ENCODE data around the gene CTAGE1. TPM values are rescaled to one million over a fixed set of nuclear protein-coding genes. Genes with fewer than 3 reads are reported as not detected.

CTAGE1 gene
- total and polyA plus RNA-seq, 2 experiments from 2014 or later: not detected

- Histone ChIP-seq H3K9me3 (ENCODE audit: low read depth) (no peaks in the 10 kb centered on the region), H3K4me1 (ENCODE audit: low read depth) (no peaks in the 10 kb centered on the region), H3K4me3 (no peak overlapping the region), H3K27ac (no peak overlapping the region), H3K36me3 (no peaks in the 10 kb centered on the region), H3K27me3 (no peaks in the 10 kb centered on the region)
- no peak for TF ChIP-seq CTCF (IDR thresholded peaks at IDR 0.05; ENCODE audit: low read depth, low read length)
- peak in 1 of 2 donors; percentile 84 for DNase-seq (ENCODE audit: low read depth in 1 of 2, low spot score in 1 of 2)
These were observed 26.0 kb downstream of the CTAGE1 start for GRCh38 chr18:22391407-22392345.

GRCh38 chr18:22387787-22388186, 29.9 kb downstream of the CTAGE1 start:
- Histone ChIP-seq H3K4me3 (no peak overlapping the region), H3K27me3 (no peaks in the 10 kb centered on the region), H3K9me3 (ENCODE audit: low read depth) (no peaks in the 10 kb centered on the region), H3K36me3 (no peaks in the 10 kb centered on the region), H3K27ac (no peak overlapping the region), H3K4me1 (ENCODE audit: low read depth) (no peaks in the 10 kb centered on the region)
- DNase-seq (ENCODE audit: low read depth in 1 of 2, low spot score in 1 of 2): no peak
- TF ChIP-seq CTCF (IDR thresholded peaks at IDR 0.05; ENCODE audit: low read depth, low read length): no peak

DNA sequence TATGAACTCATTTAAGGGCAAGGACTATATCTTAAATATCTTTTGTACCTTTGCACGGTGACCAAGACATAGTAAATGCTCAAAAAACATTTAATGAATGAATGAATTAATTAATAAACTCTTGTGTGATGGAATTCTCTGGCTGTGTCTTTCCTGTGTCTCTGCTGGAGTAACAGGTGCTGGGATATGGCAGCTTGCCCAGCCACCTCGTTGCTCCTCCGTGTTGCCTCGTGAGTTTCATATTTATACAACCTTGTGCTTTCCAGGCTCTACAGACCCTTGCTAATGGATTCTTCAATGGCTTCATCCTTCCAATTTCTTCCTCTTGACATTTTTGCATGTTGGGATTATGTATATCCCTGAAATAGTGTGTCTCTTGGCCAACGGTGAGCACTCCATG, 30.4 kb downstream of the CTAGE1 start:
- Histone ChIP-seq H3K27me3 (no peaks in the 10 kb centered on the region), H3K9me3 (ENCODE audit: low read depth) (no peaks in the 10 kb centered on the region), H3K27ac (no peak overlapping the region), H3K36me3 (no peaks in the 10 kb centered on the region), H3K4me3 (no peak overlapping the region), H3K4me1 (ENCODE audit: low read depth) (no peaks in the 10 kb centered on the region)
- no peak for DNase-seq (ENCODE audit: low read depth in 1 of 2, low spot score in 1 of 2)
- no peak for TF ChIP-seq CTCF (IDR thresholded peaks at IDR 0.05; ENCODE audit: low read depth, low read length)

GRCh38 chr18:22385718-22386117, 32.0 kb downstream of the CTAGE1 start:
- peak in 1 of 2 donors; percentile 89 for DNase-seq (ENCODE audit: low read depth in 1 of 2, low spot score in 1 of 2)
- no peaks in the 10 kb centered on the region for H3K36me3 ChIP-seq
- TF ChIP-seq CTCF (IDR thresholded peaks at IDR 0.05; ENCODE audit: low read depth, low read length): no peak
- no peak overlapping the region for H3K27ac ChIP-seq
- H3K9me3 ChIP-seq (ENCODE audit: low read depth): no peaks in the 10 kb centered on the region
- H3K27me3 ChIP-seq: no peaks in the 10 kb centered on the region
- H3K4me3 ChIP-seq: no peak overlapping the region
- no peaks in the 10 kb centered on the region for H3K4me1 ChIP-seq (ENCODE audit: low read depth)

DNA sequence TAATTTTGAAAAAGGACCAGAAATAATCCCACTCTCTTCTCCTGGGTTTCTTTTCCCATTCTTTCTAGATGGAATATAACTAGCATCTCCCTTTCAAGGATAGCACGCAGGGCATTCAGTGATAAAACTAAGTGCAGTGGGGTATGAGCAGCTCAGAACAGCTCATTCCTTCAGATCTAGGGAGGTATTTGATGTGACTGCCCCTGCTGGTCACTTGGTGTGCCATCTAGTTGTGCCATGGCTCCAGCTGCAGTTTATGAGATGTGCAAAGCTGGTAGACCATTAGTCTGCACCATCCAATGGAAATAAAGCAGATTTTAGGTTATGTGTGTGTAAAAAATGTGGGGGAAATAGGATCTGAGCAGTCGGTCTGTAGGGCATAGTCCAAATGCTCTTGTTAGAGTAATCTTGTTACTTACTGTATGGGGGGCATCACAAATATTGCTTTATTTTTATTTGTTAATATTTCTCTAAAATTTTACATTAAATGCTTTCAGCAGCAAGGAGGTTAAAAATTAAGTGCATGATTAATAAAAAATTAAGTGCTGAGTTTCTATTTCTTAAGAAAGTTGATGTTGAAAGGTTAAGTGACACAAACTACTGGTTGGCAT, 38.9 kb downstream of the CTAGE1 start:
- Histone ChIP-seq H3K36me3 (no peaks in the 10 kb centered on the region), H3K9me3 (ENCODE audit: low read depth) (no peaks in the 10 kb centered on the region), H3K4me1 (ENCODE audit: low read depth) (no peaks in the 10 kb centered on the region), H3K27me3 (no peaks in the 10 kb centered on the region), H3K27ac (no peak overlapping the region), H3K4me3 (no peak overlapping the region)
- DNase-seq (ENCODE audit: low read depth in 1 of 2, low spot score in 1 of 2): peak; percentile 41 to 60
- peak; percentile 43 for TF ChIP-seq CTCF (IDR thresholded peaks at IDR 0.05; ENCODE audit: low read depth, low read length)
